BJ (cell line): ENCODE measurements around the gene TMEFF1. TPM values are rescaled to one million over a fixed set of nuclear protein-coding genes. Genes with fewer than 3 reads are reported as not detected.

Experiments
- CTCF ChIA-PET: fragments of 350-600 bp; formaldehyde crosslinking; extraction: SDS; loops from one replicate; lab custom pipeline; 2021; ENCODE audit warnings: antibody characterized with exemption, inconsistent platforms; lab: Yijun Ruan, JAX
- POLR2A ChIA-PET: fragments of 300-600 bp; sonication (Branson Sonifier 250); formaldehyde crosslinking; extraction: SDS; loops from one replicate; lab custom pipeline; 2021; ENCODE audit warnings: antibody characterized with exemption; lab: Charles Lee
- DNase-seq: peaks from one replicate; pipeline ENCODE4 v3.0.0-alpha.2; 2011; ENCODE audit warnings: low read depth
- H3K27me3 ChIP-seq: 2 replicates; pipeline ENCODE4 v1.6.0; 2011; ENCODE audit warnings: low read length; ENCODE audit not compliant: control insufficient read depth, insufficient read depth
- H3K36me3 ChIP-seq: 2 replicates; pipeline ENCODE4 v1.5.1; 2011; ENCODE audit warnings: low read length; ENCODE audit not compliant: control insufficient read depth, insufficient read depth
- H3K4me3 ChIP-seq: 2 replicates; pipeline ENCODE4 v1.5.1; 2011; ENCODE audit warnings: low read depth, mild to moderate bottlenecking, control low read depth, low read length
- CTCF ChIP-seq: IDR thresholded peaks from 2 replicates; pipeline ENCODE4 v1.5.1; 2011; ENCODE audit warnings: low read depth, mild to moderate bottlenecking, control low read depth, inconsistent platforms, low read length, moderate library complexity; ENCODE audit not compliant: insufficient read depth
- polyA plus RNA-seq: library from polyadenylated mRNA; depleted of rRNA; stranded (reverse); fragments of >200 nt; gene quantifications from 2 replicates; pipeline ENCODE4 v1.2.3, GENCODE V29; 2011

Gene TMEFF1
- polyA plus RNA-seq, 1 experiment = 0.10 TPM

GRCh38 chr9:100577776-100578448 lies 105.0 kb downstream of the TMEFF1 start, which contains the start of gene CAVIN4:
CAVIN4 (plus strand) TSS chr9:100578079; CDS start chr9:100578144, 65 bp downstream.
- no peaks in the 10 kb centered on the region for H3K27me3 ChIP-seq
- no peaks in the 10 kb centered on the region for H3K36me3 ChIP-seq
- H3K4me3 ChIP-seq = no peak within 1 kb of the TSS
- DNase-seq = peak; percentile 52
- CTCF ChIA-PET = interaction anchor here (0.8 to 1.1 kb wide), 2 partner anchors 10 to 253 kb away, joined by 3 read pairs; no protein-coding TSS in a partner anchor
- POLR2A ChIA-PET = no interaction called here
- no peak for TF ChIP-seq CTCF

GRCh38 chr9:100578610-100579009 lies 105.7 kb downstream of the TMEFF1 start:
- POLR2A ChIA-PET = no interaction called here
- TF ChIP-seq CTCF = no peak
- CTCF ChIA-PET = no interaction called here
- DNase-seq = no peak
- no peaks in the 10 kb centered on the region for H3K36me3 ChIP-seq
- H3K27me3 ChIP-seq = no peaks in the 10 kb centered on the region
- no peak overlapping the region for H3K4me3 ChIP-seq

- Histone ChIP-seq H3K36me3 (no peaks in the 10 kb centered on the region), H3K4me3 (no peak overlapping the region), H3K27me3 (no peaks in the 10 kb centered on the region)
- no peak for DNase-seq
- no peak for TF ChIP-seq CTCF
- ChIA-PET CTCF (no interaction called here), POLR2A (no interaction called here)
Measured at GRCh38 chr9:100579665-100580064, 106.7 kb downstream of the TMEFF1 start.

GRCh38 chr9:100580257-100580656 lies 107.3 kb downstream of the TMEFF1 start:
- no peak for TF ChIP-seq CTCF
- Histone ChIP-seq H3K4me3 (no peak overlapping the region), H3K36me3 (no peaks in the 10 kb centered on the region), H3K27me3 (no peaks in the 10 kb centered on the region)
- ChIA-PET POLR2A (no interaction called here), CTCF (interaction anchor here (0.9 to 1.5 kb wide), 2 partner anchors 16 to 22 kb away, joined by 4 to 7 read pairs; no protein-coding TSS in a partner anchor)
- no peak for DNase-seq

GRCh38 chr9:100581081-100581480 lies 108.1 kb downstream of the TMEFF1 start:
- POLR2A ChIA-PET = no interaction called here
- CTCF ChIA-PET = interaction anchor here (0.8 to 1.5 kb wide), 3 partner anchors 15 to 103 kb away, joined by 4 to 7 read pairs (median 4); no protein-coding TSS in a partner anchor
- no peak for DNase-seq

More at GRCh38 chr9:100581081-100581480, 108.1 kb downstream of the TMEFF1 start:
- H3K4me3 ChIP-seq = no peak overlapping the region
- no peaks in the 10 kb centered on the region for H3K36me3 ChIP-seq
- no peak for TF ChIP-seq CTCF
- no peaks in the 10 kb centered on the region for H3K27me3 ChIP-seq
